A549 treated with AZD9567 at 1 μM for 4 hours (cell line): Measurements from ENCODE around the gene AOC1. TPM values are rescaled to one million over a fixed set of nuclear protein-coding genes. Genes with fewer than 3 reads are reported as not detected.

ENCODE experiments used
- total RNA-seq: library from RNA; stranded (reverse); fragments of 200-300 nt; extraction: Qiagen RNA extraction; gene quantifications from 5 replicates; pipeline ENCODE4 v1.2.3, GENCODE V29; 2022; ENCODE audit not compliant: insufficient read depth

Gene AOC1, protein sequence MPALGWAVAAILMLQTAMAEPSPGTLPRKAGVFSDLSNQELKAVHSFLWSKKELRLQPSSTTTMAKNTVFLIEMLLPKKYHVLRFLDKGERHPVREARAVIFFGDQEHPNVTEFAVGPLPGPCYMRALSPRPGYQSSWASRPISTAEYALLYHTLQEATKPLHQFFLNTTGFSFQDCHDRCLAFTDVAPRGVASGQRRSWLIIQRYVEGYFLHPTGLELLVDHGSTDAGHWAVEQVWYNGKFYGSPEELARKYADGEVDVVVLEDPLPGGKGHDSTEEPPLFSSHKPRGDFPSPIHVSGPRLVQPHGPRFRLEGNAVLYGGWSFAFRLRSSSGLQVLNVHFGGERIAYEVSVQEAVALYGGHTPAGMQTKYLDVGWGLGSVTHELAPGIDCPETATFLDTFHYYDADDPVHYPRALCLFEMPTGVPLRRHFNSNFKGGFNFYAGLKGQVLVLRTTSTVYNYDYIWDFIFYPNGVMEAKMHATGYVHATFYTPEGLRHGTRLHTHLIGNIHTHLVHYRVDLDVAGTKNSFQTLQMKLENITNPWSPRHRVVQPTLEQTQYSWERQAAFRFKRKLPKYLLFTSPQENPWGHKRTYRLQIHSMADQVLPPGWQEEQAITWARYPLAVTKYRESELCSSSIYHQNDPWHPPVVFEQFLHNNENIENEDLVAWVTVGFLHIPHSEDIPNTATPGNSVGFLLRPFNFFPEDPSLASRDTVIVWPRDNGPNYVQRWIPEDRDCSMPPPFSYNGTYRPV
- total RNA-seq: 0.03 to 0.07 TPM in 2 of 5 replicates, not detected in the others

DNA sequence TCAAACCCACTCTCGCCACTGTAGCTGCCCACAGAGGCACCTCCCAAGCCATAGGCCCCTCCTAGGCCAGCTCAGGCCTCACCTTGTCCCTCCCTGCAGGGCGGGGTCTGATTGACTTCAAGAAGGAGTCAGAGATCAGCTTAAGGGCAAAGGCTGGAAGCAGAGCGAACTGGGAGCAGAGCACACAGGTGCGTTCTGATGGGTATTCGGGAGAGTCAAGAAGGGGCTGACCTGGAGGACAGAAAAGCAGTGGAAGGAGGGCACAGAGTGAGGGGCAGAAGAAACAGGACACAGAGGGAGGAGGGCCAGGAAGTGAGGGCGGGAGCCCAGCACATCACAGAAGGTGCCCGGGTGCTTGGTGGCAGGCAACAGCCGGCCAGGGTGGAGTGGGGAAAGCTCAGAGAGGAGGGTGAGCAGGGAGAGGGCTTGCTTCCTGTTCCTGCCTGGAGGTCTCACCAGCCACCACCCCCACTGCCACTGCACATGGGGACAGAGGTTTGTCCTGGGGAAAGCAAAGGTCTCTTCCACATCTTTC, at the start of gene AOC1:
Gene AOC1, plus strand, starts transcription at position 147 of the 535 bp plus-strand sequence. CDS start 3,954 bp downstream, outside the sequence.

Other genes with a start within 250 kb of the AOC1 start
- gene GIMAP6, start 220.1 kb upstream of the AOC1 start, total RNA-seq: 0.02 TPM in 1 of 5 replicates, not detected in the others
- gene GIMAP2, start 166.8 kb upstream of the AOC1 start, total RNA-seq: not detected in 5 replicates
- not detected in 5 replicates for gene GIMAP1, start 135.9 kb upstream of the AOC1 start, total RNA-seq
- gene GIMAP5, start 115.1 kb upstream of the AOC1 start, total RNA-seq: 0.05 TPM in 1 of 5 replicates, not detected in the others
- 0.14 to 0.24 TPM in 2 of 5 replicates, not detected in the others for gene TMEM176B, start 52.2 kb upstream of the AOC1 start, total RNA-seq
- gene TMEM176A, start 51.7 kb upstream of the AOC1 start, total RNA-seq: 0.19 TPM in 1 of 5 replicates, not detected in the others
- gene KCNH2, start 125.8 kb downstream of the AOC1 start, total RNA-seq: 0.74 to 1.6 TPM (median 1.5 TPM) in 5 replicates
- 0.15 to 0.42 TPM (median 0.24 TPM) in 4 of 5 replicates, not detected in the other for gene NOS3, start 138.5 kb downstream of the AOC1 start, total RNA-seq
- 0.54 to 0.91 TPM (median 0.71 TPM) in 4 of 5 replicates, not detected in the other for gene ATG9B, start 172.0 kb downstream of the AOC1 start, total RNA-seq
- gene ABCB8, start 175.9 kb downstream of the AOC1 start, total RNA-seq: 40.4 to 52.5 TPM (median 50.5 TPM) in 5 replicates
- 7.7 to 12.8 TPM (median 10.8 TPM) in 5 replicates for gene ASIC3, start 196.0 kb downstream of the AOC1 start, total RNA-seq
- gene CDK5, start 205.4 kb downstream of the AOC1 start, total RNA-seq: 29.7 to 38.6 TPM (median 30.6 TPM) in 5 replicates
- gene SLC4A2, start 207.1 kb downstream of the AOC1 start, total RNA-seq: 149 to 274 TPM (median 247 TPM) in 5 replicates
- gene FASTK, start 228.3 kb downstream of the AOC1 start, total RNA-seq: 50.3 to 91.6 TPM (median 84.4 TPM) in 5 replicates
- 29.4 to 54.1 TPM (median 48.7 TPM) in 5 replicates for gene TMUB1, start 231.0 kb downstream of the AOC1 start, total RNA-seq
- 41.3 to 67.4 TPM (median 64.9 TPM) in 5 replicates for gene AGAP3, start 234.0 kb downstream of the AOC1 start, total RNA-seq